ENCODE results near the gene OR4F6. TPM values are rescaled to one million over a fixed set of nuclear protein-coding genes. Genes with fewer than 3 reads are reported as not detected.

OR4F6 gene
- total RNA-seq, 2 donors from 2014 or later: not detected

DNA sequence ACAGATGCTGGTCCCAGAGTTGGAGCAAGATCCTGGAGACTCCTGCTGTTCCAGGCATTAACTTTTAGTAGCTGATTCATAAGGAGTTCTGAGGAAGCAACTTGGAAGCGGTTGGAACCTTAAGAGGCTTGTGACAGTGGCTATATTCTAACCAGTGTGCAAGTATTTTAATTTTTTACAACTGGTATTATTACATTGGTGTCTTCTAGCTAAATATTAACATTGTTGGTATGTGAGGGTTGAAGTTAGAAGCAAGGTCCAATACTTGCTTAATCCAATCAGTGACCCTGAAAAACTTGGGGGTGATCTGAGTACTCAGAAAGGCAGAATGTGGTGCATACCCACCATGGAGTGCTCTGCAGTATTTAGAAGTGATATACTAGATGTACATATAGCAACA, 7.1 kb downstream of the OR4F6 start:
- TF ChIP-seq, protein P1, sequence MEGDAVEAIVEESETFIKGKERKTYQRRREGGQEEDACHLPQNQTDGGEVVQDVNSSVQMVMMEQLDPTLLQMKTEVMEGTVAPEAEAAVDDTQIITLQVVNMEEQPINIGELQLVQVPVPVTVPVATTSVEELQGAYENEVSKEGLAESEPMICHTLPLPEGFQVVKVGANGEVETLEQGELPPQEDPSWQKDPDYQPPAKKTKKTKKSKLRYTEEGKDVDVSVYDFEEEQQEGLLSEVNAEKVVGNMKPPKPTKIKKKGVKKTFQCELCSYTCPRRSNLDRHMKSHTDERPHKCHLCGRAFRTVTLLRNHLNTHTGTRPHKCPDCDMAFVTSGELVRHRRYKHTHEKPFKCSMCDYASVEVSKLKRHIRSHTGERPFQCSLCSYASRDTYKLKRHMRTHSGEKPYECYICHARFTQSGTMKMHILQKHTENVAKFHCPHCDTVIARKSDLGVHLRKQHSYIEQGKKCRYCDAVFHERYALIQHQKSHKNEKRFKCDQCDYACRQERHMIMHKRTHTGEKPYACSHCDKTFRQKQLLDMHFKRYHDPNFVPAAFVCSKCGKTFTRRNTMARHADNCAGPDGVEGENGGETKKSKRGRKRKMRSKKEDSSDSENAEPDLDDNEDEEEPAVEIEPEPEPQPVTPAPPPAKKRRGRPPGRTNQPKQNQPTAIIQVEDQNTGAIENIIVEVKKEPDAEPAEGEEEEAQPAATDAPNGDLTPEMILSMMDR (conservative IDR thresholded peaks at IDR 0.05): no peak
- Histone ChIP-seq H3K27me3 (ENCODE audit: control insufficient read depth, insufficient read depth, low read length, poor library complexity, severe bottlenecking) (peaks cover 4% of the 10 kb centered on the region), H3K4me3 (ENCODE audit: low read length) (no peak overlapping the region), H3K4me1 (ENCODE audit: control insufficient read depth, insufficient read depth, low read length) (no peaks in the 10 kb centered on the region), H3K27ac (ENCODE audit: low read depth, low read length) (no peak overlapping the region), H3K36me3 (ENCODE audit: control insufficient read depth, insufficient read depth, low read length) (no peaks in the 10 kb centered on the region), H3K9ac (ENCODE audit: extremely low read depth, low read length, poor library complexity, severe bottlenecking) (no peak overlapping the region), H3K9me3 (ENCODE audit: control insufficient read depth, low read length) (no peaks in the 10 kb centered on the region)
- no peaks in the 10 kb centered on the region for H3K4me1 Mint-ChIP-seq
- peaks cover 2% of the 10 kb centered on the region for H3K27me3 Mint-ChIP-seq (ENCODE audit: insufficient read depth)
- 94% methylated on average over 1 of the region's 1 CpG; no CpG with 5 or more reads in 1 of the 2 experiments for WGBS, 2 experiments (ENCODE audit: insufficient coverage in 1 of 2, insufficient read length in 1 of 2)
- no peak for DNase-seq
- no peaks in the 10 kb centered on the region for H3K9me3 Mint-ChIP-seq
- H3K36me3 Mint-ChIP-seq (ENCODE audit: low read depth): no peaks in the 10 kb centered on the region
- no peak overlapping the region for H3K27ac Mint-ChIP-seq
- no peak overlapping the region for H3K4me3 Mint-ChIP-seq

DNA sequence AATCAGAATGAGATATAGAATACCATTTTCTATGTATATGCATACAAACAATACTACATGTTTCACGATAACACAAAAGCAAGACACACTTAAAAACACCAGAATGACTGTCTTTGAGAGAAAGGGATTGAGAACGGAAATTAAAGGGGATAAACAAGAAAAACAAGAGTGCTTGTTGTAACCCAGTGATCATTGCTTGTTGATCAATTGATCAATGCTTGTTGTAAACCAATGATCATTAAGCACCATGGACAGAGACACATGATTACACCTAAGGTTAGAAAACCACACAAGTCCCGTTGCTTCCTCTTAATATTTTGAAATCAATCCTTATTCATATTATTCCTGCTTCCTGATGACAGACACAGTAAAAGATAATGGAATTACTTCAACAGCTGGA, 7.6 kb downstream of the OR4F6 start:
- Mint-ChIP-seq H3K9me3 (no peaks in the 10 kb centered on the region), H3K4me3 (no peak overlapping the region), H3K27ac (no peak overlapping the region), H3K4me1 (no peaks in the 10 kb centered on the region), H3K36me3 (ENCODE audit: low read depth) (no peaks in the 10 kb centered on the region), H3K27me3 (ENCODE audit: insufficient read depth) (peaks cover 2% of the 10 kb centered on the region)
- WGBS, 2 experiments (ENCODE audit: insufficient coverage in 1 of 2, insufficient read length in 1 of 2): 40 to 71% methylated on average over 1 to 3 of the region's 3 CpGs
- no peaks in the 10 kb centered on the region for H3K9me3 ChIP-seq (ENCODE audit: control insufficient read depth, low read length)
- DNase-seq: no peak
- no peak overlapping the region for H3K27ac ChIP-seq (ENCODE audit: low read depth, low read length)
- H3K27me3 ChIP-seq (ENCODE audit: control insufficient read depth, insufficient read depth, low read length, poor library complexity, severe bottlenecking): peaks cover 4% of the 10 kb centered on the region
- no peak overlapping the region for H3K4me3 ChIP-seq (ENCODE audit: low read length)
- TF ChIP-seq, protein P1 (conservative IDR thresholded peaks at IDR 0.05): no peak
- no peaks in the 10 kb centered on the region for H3K36me3 ChIP-seq (ENCODE audit: control insufficient read depth, insufficient read depth, low read length)
- H3K9ac ChIP-seq (ENCODE audit: extremely low read depth, low read length, poor library complexity, severe bottlenecking): no peak overlapping the region
- H3K4me1 ChIP-seq (ENCODE audit: control insufficient read depth, insufficient read depth, low read length): no peaks in the 10 kb centered on the region

DNA sequence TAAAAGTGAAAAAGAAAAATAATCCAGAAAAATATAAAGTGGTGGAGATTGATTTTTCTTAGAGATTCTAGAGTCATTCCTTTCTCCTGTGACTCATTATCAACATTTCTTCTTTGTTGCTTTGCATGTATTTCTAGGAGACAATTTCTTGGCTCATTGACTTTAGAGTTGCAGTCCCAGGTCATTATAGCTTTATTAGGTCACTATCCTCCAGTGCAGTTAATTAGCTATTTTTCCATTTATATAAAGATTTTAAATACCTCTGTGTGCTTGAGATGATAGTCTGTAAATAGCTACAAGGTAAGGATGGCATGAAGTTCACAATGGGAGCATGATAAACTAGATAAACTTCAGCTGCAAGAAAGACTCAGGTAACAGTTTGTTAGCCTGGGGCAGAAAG, 8.6 kb downstream of the OR4F6 start, which contains the start of gene OR4F15:
Gene OR4F15 (plus strand): TSS at position 301 of the 400 bp plus-strand sequence. CDS start 5,985 bp downstream, outside the sequence.
- no peak for DNase-seq
- Histone ChIP-seq H3K4me3 (ENCODE audit: low read length) (no peak within 1 kb of the TSS), H3K27me3 (ENCODE audit: control insufficient read depth, insufficient read depth, low read length, poor library complexity, severe bottlenecking) (peaks cover 4% of the 10 kb centered on the region), H3K4me1 (ENCODE audit: control insufficient read depth, insufficient read depth, low read length) (no peaks in the 10 kb centered on the region), H3K9ac (ENCODE audit: extremely low read depth, low read length, poor library complexity, severe bottlenecking) (no peak within 1 kb of the TSS), H3K27ac (ENCODE audit: low read depth, low read length) (no peak within 1 kb of the TSS), H3K36me3 (ENCODE audit: control insufficient read depth, insufficient read depth, low read length) (no peaks in the 10 kb centered on the region), H3K9me3 (ENCODE audit: control insufficient read depth, low read length) (no peaks in the 10 kb centered on the region)
- H3K27ac Mint-ChIP-seq: no peak within 1 kb of the TSS
- no peaks in the 10 kb centered on the region for H3K36me3 Mint-ChIP-seq (ENCODE audit: low read depth)
- peaks cover 2% of the 10 kb centered on the region for H3K27me3 Mint-ChIP-seq (ENCODE audit: insufficient read depth)
- TF ChIP-seq, protein P1 (conservative IDR thresholded peaks at IDR 0.05): no peak
- H3K9me3 Mint-ChIP-seq: no peaks in the 10 kb centered on the region
- no peaks in the 10 kb centered on the region for H3K4me1 Mint-ChIP-seq
- H3K4me3 Mint-ChIP-seq: no peak within 1 kb of the TSS
